NK-92 treated with Interleukin-12 subunit alpha and Interleukin-12 subunit beta, amount 100 ng/mL, for 24 hours (cell line): ENCODE measurements around the gene LRRC55.
"Not testable (repeated sequence)": the region's sequence is repeated elsewhere in the genome, so short reads cannot be mapped to it uniquely, and the experiment has no call there.

Experiments used
- DNase-seq: peaks from one replicate; lab custom pipeline; 2025; lab: John Stamatoyannopoulos, UW

LRRC55 gene

GRCh38 chr11:57161351-57161750 lies 20.4 kb upstream of the LRRC55 start:
- DNase-seq, result no peak

DNA sequence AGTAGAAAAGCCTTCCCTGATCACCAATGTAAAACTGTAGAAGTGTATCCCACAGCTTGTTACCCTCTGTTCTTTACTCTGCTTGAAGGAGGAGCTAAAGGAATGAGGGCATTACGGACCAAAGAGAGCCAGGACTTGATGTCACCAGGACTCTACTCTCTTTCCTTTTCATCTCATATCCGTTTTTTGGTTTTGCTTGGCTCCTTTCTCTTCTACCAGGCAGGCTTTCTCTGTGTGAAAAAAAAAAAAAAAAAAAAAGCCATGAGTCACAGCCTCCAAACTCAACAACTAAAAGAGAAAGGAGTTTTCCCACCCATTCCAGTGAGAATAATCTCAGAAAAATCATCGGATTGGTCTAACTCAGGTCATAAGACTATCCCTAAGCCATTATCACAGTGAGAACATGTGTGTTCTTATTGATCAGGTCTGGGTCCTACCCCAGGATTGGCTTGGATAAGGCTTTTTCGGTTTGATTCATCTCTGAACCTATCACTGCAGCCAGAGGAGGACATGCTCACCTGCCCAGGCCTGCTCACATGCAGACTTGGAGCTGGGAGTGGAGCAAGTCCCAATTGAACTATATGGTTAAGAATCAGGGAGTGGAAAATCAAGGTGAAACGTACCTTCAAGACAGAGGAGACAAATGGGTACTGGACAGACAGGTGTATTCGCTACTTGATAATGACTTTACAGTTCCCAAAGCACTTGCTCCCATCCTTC lies 19.4 kb upstream of the LRRC55 start:
- DNase-seq, result no peak

GRCh38 chr11:57163160-57163868 lies 18.4 kb upstream of the LRRC55 start:
- no peak for DNase-seq

DNA sequence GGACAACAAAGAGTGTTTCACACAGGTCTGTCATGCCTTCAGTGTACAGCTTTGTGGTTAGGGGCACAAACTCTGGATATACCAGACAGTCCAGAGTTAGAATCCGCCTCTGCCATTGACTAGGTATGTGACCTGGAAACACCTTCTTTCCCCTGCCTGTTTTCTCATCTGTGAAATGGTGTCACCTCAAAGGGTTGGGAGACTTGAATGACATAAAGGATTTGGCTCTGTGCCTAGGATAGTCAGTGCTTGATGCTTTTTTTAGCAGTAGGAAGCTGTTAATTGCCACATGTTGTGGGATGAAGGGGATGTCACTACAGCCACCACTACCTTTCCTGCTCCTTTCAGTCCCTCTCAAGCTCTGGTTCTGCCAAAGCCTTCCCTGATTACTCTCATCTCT lies 17.4 kb upstream of the LRRC55 start:
- no peak for DNase-seq

GRCh38 chr11:57167125-57167846 lies 14.5 kb upstream of the LRRC55 start:
- no peak for DNase-seq

- DNase-seq, result not testable (repeated sequence)
These were observed 11.9 kb upstream of the LRRC55 start for GRCh38 chr11:57169732-57170313.

GRCh38 chr11:57172031-57172430 lies 9.7 kb upstream of the LRRC55 start:
- no peak for DNase-seq

GRCh38 chr11:57174656-57175055 lies 7.1 kb upstream of the LRRC55 start:
- no peak for DNase-seq

- no peak for DNase-seq
These were observed 6.3 kb upstream of the LRRC55 start for GRCh38 chr11:57175478-57175877.

GRCh38 chr11:57178334-57178733 lies 3.4 kb upstream of the LRRC55 start:
- no peak for DNase-seq

GRCh38 chr11:57179681-57180080 lies 2.1 kb upstream of the LRRC55 start:
- no peak for DNase-seq

DNA sequence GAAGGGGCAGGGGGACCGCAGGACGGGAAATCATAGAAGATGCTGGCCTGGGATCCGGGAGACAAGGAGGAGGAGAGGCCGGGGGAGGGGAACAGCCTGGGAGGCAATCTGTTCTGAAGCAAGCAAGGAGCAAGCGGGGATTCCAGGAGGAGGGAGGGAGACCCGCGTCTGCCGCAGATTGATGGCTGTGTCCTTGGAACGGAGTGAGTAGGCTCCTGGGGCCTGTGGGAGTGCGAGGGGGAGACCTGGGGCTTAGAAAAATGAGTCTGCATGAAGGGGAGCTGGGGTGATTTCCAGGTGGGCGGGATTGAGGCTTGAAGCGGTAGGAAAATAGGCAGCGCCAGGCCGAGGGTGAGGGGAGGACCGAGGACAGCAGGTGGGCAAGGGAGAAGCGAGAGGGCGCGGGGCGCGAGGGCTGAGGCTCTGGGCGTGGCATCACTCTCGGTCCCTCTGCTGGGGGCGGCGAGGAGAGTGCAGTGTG lies 1.6 kb upstream of the LRRC55 start:
- no peak for DNase-seq

DNA sequence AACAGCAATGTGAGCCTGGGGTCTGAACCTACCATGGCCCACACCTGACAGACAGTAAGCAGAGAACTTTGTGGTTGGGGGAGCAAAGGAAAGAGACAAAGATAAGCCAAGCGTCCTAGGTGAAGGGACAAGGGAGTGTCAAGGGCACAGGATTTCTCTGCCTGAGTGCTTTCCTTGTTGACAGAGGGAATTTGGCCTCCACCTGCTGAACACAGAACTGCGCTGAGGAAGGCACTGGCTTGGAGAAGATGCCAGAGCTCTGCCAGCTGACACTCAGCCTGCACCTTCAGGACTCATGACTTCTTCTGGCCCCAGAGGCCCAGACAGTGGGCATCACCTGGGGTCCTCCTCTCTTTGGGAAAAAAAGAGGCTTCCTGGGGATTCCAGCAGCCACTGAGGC lies 789 bp upstream of the LRRC55 start:
- DNase-seq, result no peak

- DNase-seq, result no peak
These were observed 1.1 kb downstream of the LRRC55 start for GRCh38 chr11:57182896-57183295.

DNA sequence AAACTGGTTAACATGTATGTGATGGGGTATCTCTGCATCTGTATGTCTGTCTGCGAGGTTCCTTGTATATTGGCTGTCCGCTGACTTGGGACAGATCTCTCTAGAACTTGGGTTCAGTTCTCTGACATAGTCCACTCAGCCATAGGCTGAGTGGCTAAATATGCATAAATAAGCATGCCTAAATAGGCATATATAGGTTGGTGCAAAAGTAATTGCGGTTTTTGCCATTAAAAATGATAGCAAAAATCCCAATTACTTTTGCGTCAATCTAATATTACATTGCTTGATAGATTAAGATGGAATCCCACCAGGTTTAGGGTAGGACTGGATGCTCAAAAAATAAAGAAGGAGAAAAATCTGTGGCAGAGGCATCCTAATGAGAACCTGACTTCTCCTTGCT lies 8.8 kb downstream of the LRRC55 start:
- DNase-seq, result no peak

GRCh38 chr11:57191311-57192219 lies 9.8 kb downstream of the LRRC55 start:
- DNase-seq, result no peak

GRCh38 chr11:57192316-57192715 lies 10.6 kb downstream of the LRRC55 start:
- DNase-seq, result no peak

DNA sequence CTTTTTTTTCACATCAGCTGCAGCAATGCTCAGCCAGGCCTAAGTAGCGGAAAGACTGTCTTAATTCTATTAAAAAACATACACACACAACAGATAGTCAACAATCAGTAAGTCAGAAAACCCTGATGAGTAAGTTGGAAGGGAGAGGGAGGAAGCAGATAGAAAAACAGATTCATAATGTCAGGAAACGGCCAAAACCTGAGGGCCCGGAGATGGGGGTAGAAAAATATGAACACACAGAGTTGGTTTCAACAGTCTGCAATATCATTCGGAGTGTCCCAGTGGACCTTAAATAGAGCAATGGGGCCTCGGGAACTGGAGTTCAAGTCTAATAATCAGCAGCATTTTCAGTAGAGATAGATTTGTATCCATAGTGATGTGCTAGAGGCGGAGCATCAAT lies 14.8 kb downstream of the LRRC55 start:
- DNase-seq, result no peak

GRCh38 chr11:57197762-57198161 lies 16.0 kb downstream of the LRRC55 start:
- no peak for DNase-seq

DNA sequence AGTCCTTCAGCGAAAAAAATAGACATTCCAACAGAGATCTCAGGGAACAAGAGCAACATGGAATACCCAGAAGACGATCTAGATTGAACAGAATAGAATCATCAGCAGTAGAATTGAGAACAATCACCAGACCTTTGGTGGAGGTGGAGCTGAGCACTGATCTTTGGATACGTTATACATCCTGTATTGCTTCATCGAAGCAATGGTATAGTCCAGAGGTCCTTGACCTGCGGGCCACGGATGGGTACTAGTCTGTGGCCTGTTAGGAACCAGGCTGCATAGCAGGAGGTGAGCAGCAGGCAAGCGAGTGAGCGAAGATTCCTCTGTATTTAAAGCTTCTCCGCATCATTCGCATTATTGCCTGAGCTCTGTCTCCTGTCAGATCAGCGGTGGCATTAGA lies 17.6 kb downstream of the LRRC55 start:
- DNase-seq, result no peak

DNA sequence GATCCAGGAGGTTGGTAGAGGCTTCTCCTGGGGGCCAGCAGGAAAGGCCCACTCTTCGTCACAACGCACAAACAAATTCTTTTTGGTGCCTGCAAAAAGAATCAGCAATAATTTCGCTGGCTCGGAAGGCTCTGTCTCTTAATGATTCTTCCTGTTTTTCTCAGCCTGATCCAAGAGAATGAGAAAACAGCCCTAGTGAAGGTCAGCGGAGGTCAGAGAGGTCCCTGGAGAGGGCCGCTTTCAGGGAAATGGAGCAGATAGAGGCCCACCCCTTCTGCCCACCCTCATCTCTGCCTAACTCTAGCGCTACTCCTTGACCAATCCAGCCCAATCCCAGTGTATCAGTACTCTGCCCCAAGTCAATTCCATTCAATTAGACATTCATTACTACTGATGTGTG lies 19.2 kb downstream of the LRRC55 start:
- no peak for DNase-seq

DNA sequence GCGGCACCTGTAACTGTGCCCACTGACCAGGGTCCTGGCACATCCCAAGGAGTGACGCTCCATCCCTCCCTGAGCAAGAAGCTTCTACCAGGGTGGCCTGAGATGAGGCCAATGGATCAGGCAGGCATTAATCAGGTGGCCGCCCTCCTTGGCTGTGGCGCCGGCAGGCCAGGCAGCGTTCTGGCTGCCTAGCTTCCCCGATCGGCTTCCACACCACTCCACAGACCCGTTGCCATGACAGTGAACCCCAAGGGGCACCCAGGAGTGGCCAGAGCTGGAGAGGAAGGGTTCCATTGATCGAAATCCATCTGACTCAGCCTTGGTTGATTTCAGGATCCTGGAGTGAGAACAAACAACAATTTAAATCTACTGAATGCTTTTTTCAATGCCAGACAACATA lies 20.5 kb downstream of the LRRC55 start:
- no peak for DNase-seq
